Esophagus (tissue), 2 donors: ENCODE measurements around the gene RDH16. TPM values are rescaled to one million over a fixed set of nuclear protein-coding genes. Genes with fewer than 3 reads are reported as not detected.
"Not testable (repeated sequence)": the region's sequence is repeated elsewhere in the genome, so short reads cannot be mapped to it uniquely, and the experiment has no call there.

ENCODE experiments used
- H3K27ac ChIP-seq, 2 donors: one replicate each; pipeline ENCODE4 v1.5.1; 2013; ENCODE audit warnings: low read depth in 2 of 2, mild to moderate bottlenecking in 2 of 2, inconsistent platforms in 1 of 2, low read length in 1 of 2, moderate library complexity in 1 of 2
- H3K27me3 ChIP-seq, 2 donors: one replicate each; pipeline ENCODE4 v1.6.1; 2013; ENCODE audit warnings: low read length in 2 of 2, control low read depth in 1 of 2, mild to moderate bottlenecking in 1 of 2; ENCODE audit not compliant: insufficient read depth in 2 of 2, control insufficient read depth in 1 of 2
- H3K36me3 ChIP-seq, 2 donors: one replicate each; pipeline ENCODE4 v1.6.1; 2013; ENCODE audit warnings: low read length in 1 of 2; ENCODE audit not compliant: control insufficient read depth in 2 of 2, insufficient read depth in 2 of 2
- H3K4me1 ChIP-seq, 2 donors: one replicate each; pipeline ENCODE4 v1.6.1; 2013; ENCODE audit warnings: low read length in 1 of 2; ENCODE audit not compliant: control insufficient read depth in 2 of 2, insufficient read depth in 2 of 2
- H3K4me3 ChIP-seq, 2 donors: one replicate each; pipeline ENCODE4 v1.5.1; 2013; ENCODE audit warnings: low read length in 2 of 2, mild to moderate bottlenecking in 2 of 2, low read depth in 1 of 2, moderate library complexity in 1 of 2
- H3K9me3 ChIP-seq, 2 donors: one replicate each; pipeline ENCODE4 v1.6.1; 2013; ENCODE audit warnings: mild to moderate bottlenecking in 2 of 2, low read depth in 1 of 2, low read length in 1 of 2, moderate library complexity in 1 of 2; ENCODE audit not compliant: control insufficient read depth in 2 of 2, insufficient read depth in 1 of 2
- WGBS, 2 donors: extraction: QIAGEN DNeasy Blood & Tissue Kit; methylation state at CpG; one replicate each; pipeline ENCODE4 v1.1.7; 2013; 5-methylcytosine and 5-hydroxymethylcytosine counted together
- polyA plus RNA-seq, 2 donors: library from polyadenylated mRNA; stranded (reverse); fragments of 200-250 nt; gene quantifications; one replicate each; pipeline ENCODE4 v1.2.3, GENCODE V29; 2013
- donor health status: healthy with polysubstance abuse.
- donor health status: Bipolar disorder and iron deficiency.

The RDH16 gene
- polyA plus RNA-seq, 2 donors = 0.62 to 0.69 TPM

GRCh38 chr12:56979628-56980027, 22.2 kb upstream of the RDH16 start:
- H3K4me1 ChIP-seq = peaks cover 0 to 7% of the 10 kb centered on the region in 2 donors
- H3K36me3 ChIP-seq = no peaks in the 10 kb centered on the region
- no peak overlapping the region for H3K4me3 ChIP-seq
- no peaks in the 10 kb centered on the region for H3K27me3 ChIP-seq
- 96 to 97% methylated on average over 3 of the region's 3 CpGs for WGBS, 2 donors
- H3K9me3 ChIP-seq = no peaks in the 10 kb centered on the region
- no peak overlapping the region for H3K27ac ChIP-seq

- no peak overlapping the region for H3K27ac ChIP-seq
- no peaks in the 10 kb centered on the region for H3K9me3 ChIP-seq
- no peaks in the 10 kb centered on the region for H3K27me3 ChIP-seq
- peaks cover 0 to 7% of the 10 kb centered on the region in 2 donors for H3K4me1 ChIP-seq
- H3K36me3 ChIP-seq = no peaks in the 10 kb centered on the region
- no peak overlapping the region for H3K4me3 ChIP-seq
- WGBS, 2 donors = 72 to 80% methylated on average over 3 of the region's 3 CpGs
Measured at GRCh38 chr12:56978397-56979138, 21.2 kb upstream of the RDH16 start.

- not testable (repeated sequence) for H3K4me3 ChIP-seq, H3K27me3 ChIP-seq, H3K27ac ChIP-seq, H3K4me1 ChIP-seq, H3K9me3 ChIP-seq, H3K36me3 ChIP-seq
- 87% methylated on average over 4 of the region's 4 CpGs for WGBS, 2 donors
Measured at GRCh38 chr12:56977361-56977760, 20.0 kb upstream of the RDH16 start.

- H3K27me3 ChIP-seq, H3K36me3 ChIP-seq, H3K4me3 ChIP-seq, H3K9me3 ChIP-seq, H3K27ac ChIP-seq, H3K4me1 ChIP-seq: not testable (repeated sequence)
- 86 to 91% methylated on average over 3 of the region's 3 CpGs for WGBS, 2 donors
Measured at GRCh38 chr12:56974224-56974623, 16.8 kb upstream of the RDH16 start.

- not testable (repeated sequence) for H3K36me3 ChIP-seq, H3K27me3 ChIP-seq, H3K4me1 ChIP-seq, H3K27ac ChIP-seq, H3K9me3 ChIP-seq, H3K4me3 ChIP-seq
- WGBS, 2 donors = 76 to 87% methylated on average over 6 of the region's 6 CpGs
Measured at GRCh38 chr12:56968910-56969309, 11.5 kb upstream of the RDH16 start.

GRCh38 chr12:56965997-56966642, 8.7 kb upstream of the RDH16 start:
- H3K27me3 ChIP-seq, H3K4me3 ChIP-seq, H3K27ac ChIP-seq, H3K4me1 ChIP-seq, H3K9me3 ChIP-seq, H3K36me3 ChIP-seq: not testable (repeated sequence)
- 89 to 94% methylated on average over 15 of the region's 15 CpGs for WGBS, 2 donors

GRCh38 chr12:56965124-56965523, 7.7 kb upstream of the RDH16 start:
- H3K36me3 ChIP-seq, H3K27me3 ChIP-seq, H3K27ac ChIP-seq, H3K4me3 ChIP-seq, H3K4me1 ChIP-seq, H3K9me3 ChIP-seq: not testable (repeated sequence)
- WGBS, 2 donors = 97 to 99% methylated on average over 3 to 4 of the region's 4 CpGs

GRCh38 chr12:56963557-56963956, 6.1 kb upstream of the RDH16 start:
- not testable (repeated sequence) for H3K9me3 ChIP-seq, H3K36me3 ChIP-seq, H3K27ac ChIP-seq, H3K4me1 ChIP-seq, H3K4me3 ChIP-seq, H3K27me3 ChIP-seq
- 94 to 96% methylated on average over 15 to 18 of the region's 27 CpGs for WGBS, 2 donors

- not testable (repeated sequence) for H3K4me3 ChIP-seq, H3K4me1 ChIP-seq, H3K27me3 ChIP-seq, H3K36me3 ChIP-seq, H3K27ac ChIP-seq, H3K9me3 ChIP-seq
- WGBS, 2 donors = 63 to 68% methylated on average over 4 of the region's 4 CpGs
Measured at GRCh38 chr12:56962247-56962646, 4.8 kb upstream of the RDH16 start.

- H3K36me3 ChIP-seq = no peaks in the 10 kb centered on the region
- peaks cover 0 to 8% of the 10 kb centered on the region in 2 donors for H3K4me1 ChIP-seq
- H3K27ac ChIP-seq = no peak overlapping the region
- 58 to 60% methylated on average over 2 of the region's 2 CpGs for WGBS, 2 donors
- no peak overlapping the region for H3K4me3 ChIP-seq
- no peaks in the 10 kb centered on the region for H3K27me3 ChIP-seq
- peaks cover 4 to 7% of the 10 kb centered on the region in 2 donors for H3K9me3 ChIP-seq
Measured at GRCh38 chr12:56958422-56958821, 1.0 kb upstream of the RDH16 start.
